ENCODE results near the gene GPR171.
"Not testable (repeated sequence)": the region's sequence is repeated elsewhere in the genome, so short reads cannot be mapped to it uniquely, and the experiment has no call there.

Gene GPR171, protein sequence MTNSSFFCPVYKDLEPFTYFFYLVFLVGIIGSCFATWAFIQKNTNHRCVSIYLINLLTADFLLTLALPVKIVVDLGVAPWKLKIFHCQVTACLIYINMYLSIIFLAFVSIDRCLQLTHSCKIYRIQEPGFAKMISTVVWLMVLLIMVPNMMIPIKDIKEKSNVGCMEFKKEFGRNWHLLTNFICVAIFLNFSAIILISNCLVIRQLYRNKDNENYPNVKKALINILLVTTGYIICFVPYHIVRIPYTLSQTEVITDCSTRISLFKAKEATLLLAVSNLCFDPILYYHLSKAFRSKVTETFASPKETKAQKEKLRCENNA

DNA sequence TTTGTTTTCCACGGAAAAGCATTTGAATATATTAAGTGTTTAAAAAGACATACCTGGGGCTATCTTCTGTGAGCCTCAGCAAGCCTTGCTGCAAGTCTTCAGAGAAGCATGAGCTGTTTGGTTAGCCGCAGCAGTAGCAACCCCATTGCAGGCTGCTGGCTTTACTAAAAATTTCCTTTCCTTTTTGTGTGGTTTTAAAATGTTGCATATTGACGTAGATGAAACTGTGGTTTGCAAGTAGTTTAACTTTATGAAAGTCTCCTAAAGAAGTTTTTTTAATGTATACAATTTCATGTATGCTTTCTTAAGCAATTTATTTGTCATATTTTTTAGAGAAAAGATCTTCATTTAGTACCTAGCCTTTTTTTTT is at the start of gene GPR171:
Gene GPR171, minus strand, starts transcription at position 166 of the 370 bp plus-strand sequence. CDS start 3,830 bp downstream, outside the sequence.
- DNase-seq, result peak; percentile 45 to 74

DNA sequence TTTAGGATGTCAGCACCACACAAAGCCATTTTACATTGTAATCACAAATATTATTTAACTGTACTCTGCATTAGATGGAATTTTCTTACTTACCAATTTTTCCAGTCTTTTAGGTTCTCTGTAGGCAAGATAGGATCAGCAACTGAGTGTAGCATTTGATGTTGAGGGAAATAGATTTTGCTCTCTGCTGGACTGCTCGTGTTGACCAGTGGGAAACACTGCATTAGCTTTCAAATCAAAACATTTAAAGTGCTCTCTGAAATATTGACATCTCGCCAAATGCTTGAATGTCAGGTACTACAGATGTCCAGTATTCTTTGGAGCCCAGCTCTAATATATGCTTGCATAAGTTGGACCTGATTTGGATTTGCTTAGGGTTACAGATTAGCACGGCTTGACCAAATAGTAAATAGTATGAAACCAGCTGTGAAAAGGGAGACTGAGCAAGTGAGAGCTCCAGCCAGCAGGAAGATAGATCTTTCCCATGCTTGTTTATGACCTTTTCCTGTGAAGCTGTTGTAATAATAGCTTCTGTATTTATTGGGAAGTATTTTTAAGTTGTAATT is 45.8 kb upstream of the GPR171 start:
- no peak for DNase-seq

- DNase-seq, result not testable (repeated sequence)
Observed at GRCh38 chr3:151242006-151242405, 39.0 kb upstream of the GPR171 start.

GRCh38 chr3:151236736-151237135 is 33.7 kb upstream of the GPR171 start:
- no peak for DNase-seq

DNA sequence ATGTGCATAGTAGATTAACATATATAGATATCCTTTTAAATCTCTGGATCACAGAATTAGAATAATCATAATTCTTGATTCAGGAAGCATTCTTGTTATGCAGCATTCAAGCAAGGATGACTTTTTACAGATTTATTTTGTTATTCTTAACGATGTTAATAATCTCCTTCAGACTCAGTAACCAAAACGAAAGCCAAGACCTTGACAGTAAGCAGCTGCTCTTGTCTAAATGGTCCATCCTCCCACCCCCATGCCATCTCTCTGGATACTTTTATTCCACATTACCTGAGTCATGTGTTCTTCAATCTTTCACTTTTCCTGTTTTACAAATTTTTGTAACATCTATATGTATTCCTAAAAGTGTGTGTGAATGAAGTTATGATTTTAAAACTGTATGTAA is 33.3 kb upstream of the GPR171 start:
- no peak for DNase-seq

DNA sequence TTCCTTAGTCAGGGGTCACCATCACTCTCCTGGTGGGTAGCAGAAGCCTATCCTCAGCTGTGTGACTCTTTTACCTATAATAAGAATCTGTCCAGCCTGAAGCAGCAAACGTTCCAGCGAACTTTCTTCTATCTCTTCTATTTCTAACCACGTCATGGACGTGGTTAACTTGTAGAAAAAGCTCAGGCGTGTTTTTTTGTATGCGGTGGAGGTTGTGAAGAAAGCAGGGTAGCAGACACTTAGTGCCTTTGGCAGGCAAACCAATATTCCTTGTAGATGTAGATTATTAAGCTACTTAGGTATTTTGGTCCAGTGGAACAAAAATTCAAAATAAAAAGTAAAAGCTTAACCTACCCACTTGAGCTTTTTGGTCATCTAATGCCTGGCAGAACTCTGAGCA is 31.8 kb upstream of the GPR171 start:
- no peak for DNase-seq

- no peak for DNase-seq
Observed at GRCh38 chr3:151232991-151233390, 30.0 kb upstream of the GPR171 start.

DNA sequence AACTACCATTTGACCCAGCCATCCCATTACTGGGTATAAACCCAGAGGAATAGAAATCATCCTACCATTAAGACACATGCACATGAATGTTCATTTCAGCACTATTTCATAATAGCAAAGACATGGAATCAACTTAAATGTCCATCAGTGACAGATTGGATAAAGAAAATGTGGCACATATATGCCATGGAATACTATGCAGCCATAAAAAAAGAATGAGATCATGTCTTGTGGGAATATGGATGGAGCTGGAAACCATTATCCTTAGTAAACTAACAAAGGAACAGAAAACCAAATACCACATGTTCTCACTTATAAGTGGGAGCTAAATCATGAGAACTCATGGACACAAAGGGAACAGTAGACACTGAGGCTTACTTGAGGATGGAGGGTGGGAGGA is 29.4 kb upstream of the GPR171 start:
- not testable (repeated sequence) for DNase-seq

- no peak for DNase-seq
Observed at GRCh38 chr3:151230646-151231045, 27.6 kb upstream of the GPR171 start.

- no peak for DNase-seq
Observed at GRCh38 chr3:151228666-151229040, 25.6 kb upstream of the GPR171 start.

DNA sequence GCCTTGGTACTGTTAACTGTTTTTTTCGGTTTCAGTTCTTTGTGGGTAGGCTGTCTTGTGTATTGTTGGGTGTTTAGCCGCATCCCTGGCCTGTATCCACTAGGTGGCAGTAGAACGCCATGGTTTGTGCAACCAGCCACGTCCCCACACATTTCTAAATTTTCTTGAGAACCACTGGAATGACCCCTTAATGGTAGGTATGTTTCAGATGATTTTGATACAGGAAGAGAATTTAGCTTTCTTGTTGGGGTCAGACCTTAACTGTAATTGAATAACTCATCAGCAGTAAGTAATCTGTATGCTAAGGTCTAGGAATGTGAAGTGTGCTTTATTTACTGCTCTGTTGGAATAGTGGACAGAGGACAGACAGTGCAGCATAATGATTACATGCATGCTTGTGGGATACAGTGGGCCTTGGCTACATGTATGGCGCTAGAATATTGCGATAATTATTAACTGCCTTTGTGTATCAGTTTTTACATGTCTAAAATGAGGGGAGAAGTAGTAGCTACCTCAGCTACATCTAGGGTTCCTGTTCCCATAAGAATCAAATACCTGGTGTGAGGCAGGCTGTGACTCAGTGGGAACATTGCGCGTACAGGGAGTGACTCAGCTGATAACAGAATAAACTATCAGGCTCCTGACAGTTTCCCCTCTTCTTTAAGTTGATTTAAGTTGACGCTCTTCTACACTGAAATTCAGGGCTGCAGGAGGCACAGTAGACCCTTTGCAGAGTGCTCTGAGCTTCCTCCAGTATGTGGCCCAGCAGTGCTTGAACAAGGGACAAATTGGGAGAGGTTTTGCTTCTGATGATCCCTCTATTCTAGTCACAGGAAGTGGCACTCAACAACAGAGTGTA is 25.0 kb upstream of the GPR171 start:
- peak; percentile 64 to 73 for DNase-seq

- no peak for DNase-seq
Observed at GRCh38 chr3:151227266-151227806, 24.3 kb upstream of the GPR171 start.

GRCh38 chr3:151226825-151227224 is 23.8 kb upstream of the GPR171 start:
- no peak for DNase-seq

DNA sequence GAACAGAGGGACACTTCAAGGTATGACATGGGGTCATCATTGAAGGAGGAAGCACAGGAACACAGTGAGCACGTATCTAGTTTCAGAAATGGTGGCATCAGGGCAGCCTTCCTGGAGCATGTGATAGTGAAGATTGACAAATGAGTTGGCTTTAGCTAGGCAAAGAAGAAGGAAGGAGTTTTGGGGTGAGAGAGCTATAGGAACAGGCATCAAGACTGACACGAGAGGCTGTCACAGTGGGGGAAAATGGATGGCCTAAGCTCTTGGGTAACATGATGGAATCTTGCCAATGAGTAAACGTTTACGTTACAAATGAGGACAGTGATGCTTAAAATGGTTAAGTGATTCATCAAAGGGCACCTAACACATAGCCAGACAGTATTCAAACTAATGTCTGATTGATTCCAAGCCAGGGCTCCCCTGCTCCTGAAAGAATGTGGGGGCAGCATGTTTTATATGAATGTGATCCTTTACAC is 23.1 kb upstream of the GPR171 start:
- no peak for DNase-seq

DNA sequence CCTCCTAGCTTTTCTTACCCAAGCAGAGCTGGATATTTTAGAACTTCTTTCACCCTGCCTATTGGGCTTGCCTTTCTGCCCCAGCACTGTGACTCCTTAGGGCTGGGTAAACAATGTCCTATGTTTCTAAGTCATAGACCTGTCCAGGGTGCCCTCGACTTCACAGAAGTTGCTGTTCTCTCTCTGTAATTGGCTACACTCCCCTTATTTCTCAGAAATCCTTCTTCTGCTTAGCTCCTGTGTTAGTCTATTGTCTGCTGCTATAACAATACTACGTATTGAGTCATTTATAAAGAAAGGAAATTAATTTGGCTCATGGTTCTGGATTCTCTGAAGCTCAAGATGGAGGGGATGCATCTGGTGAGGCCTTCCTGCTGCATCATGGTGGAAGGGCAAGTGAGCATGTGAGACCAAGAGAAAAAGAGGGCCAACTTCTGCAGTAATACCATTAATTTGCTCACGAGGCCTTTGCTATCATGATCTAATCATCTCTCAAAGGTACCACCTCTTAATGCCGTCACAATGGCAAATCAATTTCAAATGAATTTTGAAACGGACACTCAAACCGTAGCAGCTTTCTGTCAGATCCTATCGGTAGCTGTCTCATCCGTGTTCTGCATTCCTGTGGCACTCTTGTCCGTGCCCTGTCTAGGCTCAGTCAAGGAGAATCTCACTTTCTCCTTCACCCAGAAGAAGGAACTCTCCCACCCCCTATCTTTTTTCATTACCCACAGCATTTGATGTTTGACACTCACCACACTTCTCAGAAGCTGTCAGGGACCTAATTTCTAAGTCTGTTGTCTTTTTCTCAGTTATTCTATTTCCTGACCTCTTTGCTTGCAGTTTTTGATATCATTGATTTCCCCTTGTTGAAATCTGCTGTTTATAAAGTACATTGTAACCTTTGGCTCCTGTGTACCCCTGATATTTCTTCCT is 22.3 kb upstream of the GPR171 start:
- DNase-seq, result no peak

GRCh38 chr3:151224268-151224866 is 21.4 kb upstream of the GPR171 start:
- no peak for DNase-seq

DNA sequence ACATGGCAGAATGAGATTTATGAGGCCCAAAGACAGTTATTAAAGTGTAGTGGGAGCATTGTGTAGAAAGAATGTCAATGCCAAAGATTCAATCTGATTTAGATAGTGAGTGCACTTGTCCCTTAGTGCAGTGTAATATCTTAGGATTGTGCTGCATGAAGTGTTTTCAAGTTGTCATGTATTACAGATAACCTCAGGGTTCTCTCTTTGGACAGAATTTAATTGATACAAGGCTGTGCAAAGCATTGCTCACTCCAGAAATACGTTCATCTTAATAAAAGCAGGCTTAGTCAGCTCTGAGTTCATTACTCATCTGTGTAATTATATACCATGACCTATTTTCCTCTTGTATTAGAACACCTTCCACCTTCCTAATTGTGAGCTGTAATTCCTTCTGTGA is 16.0 kb upstream of the GPR171 start:
- no peak for DNase-seq

DNA sequence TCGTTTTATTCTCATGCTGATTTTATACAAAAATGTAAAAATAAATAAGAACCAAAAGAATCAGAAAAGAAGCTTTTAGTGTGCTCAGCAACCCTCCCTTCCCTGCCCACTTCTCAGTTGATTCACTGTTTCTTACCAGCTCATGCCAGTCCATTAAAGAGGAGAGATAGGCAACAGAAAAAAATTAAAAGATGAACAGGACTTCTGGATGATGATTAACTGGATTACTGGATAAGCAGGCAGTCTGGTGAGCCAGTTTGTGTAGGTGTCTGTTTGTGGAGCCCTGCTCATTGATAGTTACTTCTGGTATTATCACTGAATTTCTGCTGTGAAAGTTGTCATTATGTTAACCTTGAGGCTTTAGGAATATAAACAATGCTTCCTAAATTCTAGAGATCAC is 15.1 kb upstream of the GPR171 start:
- DNase-seq, result no peak

- DNase-seq, result no peak
Observed at GRCh38 chr3:151216641-151217607, 13.9 kb upstream of the GPR171 start.

- DNase-seq, result no peak
Observed at GRCh38 chr3:151214459-151214858, 11.4 kb upstream of the GPR171 start.

DNA sequence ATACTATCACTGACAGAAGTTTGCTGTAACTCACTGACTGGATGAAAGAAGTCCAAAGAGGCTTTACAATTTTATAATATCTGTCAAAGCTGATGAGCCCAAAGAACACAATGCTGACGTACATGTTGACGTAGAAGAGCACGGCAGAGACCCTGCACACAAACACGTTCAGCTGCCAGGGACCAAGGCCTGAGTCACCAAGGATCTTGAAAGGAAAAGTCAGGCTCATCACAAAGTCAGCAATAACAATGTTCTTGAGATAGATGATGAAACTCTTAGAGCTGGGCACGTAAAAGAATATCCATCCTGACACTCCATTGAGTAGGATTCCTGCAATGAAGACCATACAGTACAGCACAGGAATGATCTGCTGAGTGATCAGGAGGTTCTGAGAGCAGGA is 10.9 kb upstream of the GPR171 start:
- no peak for DNase-seq

All from stimulated activated CD4-positive, alpha-beta T cell treated with anti-CD3 and anti-CD28 coated beads, Interleukin-4, amount 100 ng/mL, for 4 hours (primary cell).